Measurements from ENCODE around the gene CCSER1.

GRCh38 chr4:90515191-90515590 is 388.0 kb downstream of the CCSER1 start:
- no peak for TF ChIP-seq CTCF (IDR thresholded peaks at IDR 0.05; ENCODE audit: poor library complexity, severe bottlenecking)
- no peak for TF ChIP-seq EZH2 (IDR thresholded peaks at IDR 0.05; ENCODE audit: borderline replicate concordance, insufficient read depth, low read length, poor library complexity, severe bottlenecking)
- TF ChIP-seq RAD21 (conservative IDR thresholded peaks at IDR 0.05): no peak
- no peak for TF ChIP-seq TAF1 (IDR thresholded peaks at IDR 0.05; ENCODE audit: low read depth)
- TF ChIP-seq EP300 (conservative IDR thresholded peaks at IDR 0.05; ENCODE audit: poor library complexity, severe bottlenecking): no peak
- TF ChIP-seq POLR2AphosphoS5 (IDR thresholded peaks at IDR 0.05): no peak
- no peak for TF ChIP-seq MXI1 (conservative IDR thresholded peaks at IDR 0.05; ENCODE audit: poor library complexity, severe bottlenecking)
- TF ChIP-seq SMC3 (conservative IDR thresholded peaks at IDR 0.05; ENCODE audit: poor library complexity): no peak
- TF ChIP-seq REST (IDR thresholded peaks at IDR 0.05; ENCODE audit: borderline replicate concordance): no peak

Measured in neural cell (in vitro differentiated cells).